Measurements from ENCODE around the gene KRABD2.
"Not testable (repeated sequence)": the region's sequence is repeated elsewhere in the genome, so short reads cannot be mapped to it uniquely, and the experiment has no call there.

GRCh38 chr17:8347001-8347400 lies 29.5 kb downstream of the KRABD2 start:
- TF ChIP-seq CTCF (IDR thresholded peaks at IDR 0.05; ENCODE audit: insufficient read depth, low read depth, low read length): not testable (repeated sequence)
- TF ChIP-seq EZH2 (IDR thresholded peaks at IDR 0.05; ENCODE audit: insufficient read depth, low read length): peak; percentile 34

All from astrocyte (in vitro differentiated cells and primary cell).